SHP77 treated with DMSO at 0.1 percent for 48 hours (cell line): ENCODE results near the gene VWF.
"Not testable (repeated sequence)": the region's sequence is repeated elsewhere in the genome, so short reads cannot be mapped to it uniquely, and the experiment has no call there.

Source experiments
- DNase-seq: peaks from one replicate; lab custom pipeline; 2025; lab: John Stamatoyannopoulos, UW

Gene VWF

DNA sequence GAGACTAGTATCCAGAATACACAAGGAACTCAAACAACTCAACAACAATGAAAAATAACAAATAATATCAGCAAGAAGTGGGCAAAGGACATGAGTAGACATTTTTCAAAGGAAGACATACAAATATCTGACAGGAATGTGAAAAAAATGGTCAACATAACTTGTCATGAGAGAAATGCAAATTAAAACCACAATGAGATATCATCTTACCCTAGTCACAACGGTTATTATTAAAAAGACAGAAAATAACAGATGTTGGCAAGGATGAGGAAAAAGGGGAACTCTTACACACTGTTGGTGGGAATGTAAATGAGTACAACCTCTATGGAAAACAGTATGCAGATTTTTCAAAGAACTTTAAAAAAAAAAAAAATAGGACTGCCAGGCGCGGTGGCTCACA is 20.4 kb downstream of the VWF start:
- no peak for DNase-seq

DNA sequence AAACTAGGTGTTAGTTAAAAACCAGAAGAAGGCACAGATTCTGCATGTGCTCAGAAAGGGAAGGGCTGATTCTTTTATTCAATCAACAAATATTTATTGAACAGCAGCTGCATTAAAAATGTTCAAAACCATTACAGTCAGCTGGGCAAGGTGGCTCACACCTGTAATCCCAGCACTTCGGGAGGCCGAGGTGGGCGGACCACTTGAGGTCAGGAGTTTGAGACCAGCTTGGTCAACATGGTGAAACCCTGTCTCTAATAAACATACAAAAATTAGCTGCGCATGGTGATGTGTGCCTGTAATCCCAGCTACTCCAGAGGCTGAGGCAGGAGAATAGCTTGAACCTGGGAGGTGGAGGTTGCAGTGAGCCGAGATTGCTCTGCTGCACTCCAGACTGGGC is 22.4 kb downstream of the VWF start:
- DNase-seq = not testable (repeated sequence)

DNA sequence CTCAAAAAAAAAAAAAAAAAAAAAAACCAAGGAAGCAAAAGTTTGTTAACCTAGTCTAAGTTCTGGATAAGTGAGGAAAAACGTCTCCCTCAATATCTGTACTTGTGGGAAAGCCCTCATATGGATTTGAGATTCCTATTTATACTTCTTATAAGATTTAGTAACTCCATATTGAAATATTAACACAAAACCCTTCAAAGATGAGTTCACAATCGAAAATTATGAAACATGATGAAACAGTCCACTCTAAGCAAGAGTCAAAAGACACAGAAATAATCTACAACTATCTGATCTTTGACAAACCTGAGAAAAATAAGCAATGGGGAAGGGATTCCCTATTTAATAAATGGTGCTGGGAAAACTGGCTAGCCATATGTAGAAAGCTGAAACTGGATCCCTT is 25.2 kb downstream of the VWF start:
- no peak for DNase-seq

DNA sequence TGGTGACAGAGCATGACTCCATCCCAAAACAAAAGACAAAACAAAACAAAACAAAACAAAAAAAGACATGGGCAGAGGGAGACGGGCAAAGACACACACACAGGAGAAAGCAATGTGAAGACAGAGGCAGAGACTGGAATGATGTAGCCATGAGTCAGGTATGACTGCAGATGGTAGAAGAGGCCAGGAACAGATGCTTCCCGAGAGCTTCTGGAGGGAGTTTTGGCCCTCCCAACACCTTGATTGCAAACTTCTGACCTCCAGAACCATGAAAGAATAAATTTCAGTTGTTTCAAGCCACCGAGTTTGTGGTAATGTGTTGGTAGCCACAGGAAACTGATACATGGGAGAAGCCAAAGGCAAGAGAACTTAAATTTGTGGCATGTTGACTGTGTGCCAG is 27.1 kb downstream of the VWF start:
- DNase-seq = no peak

DNA sequence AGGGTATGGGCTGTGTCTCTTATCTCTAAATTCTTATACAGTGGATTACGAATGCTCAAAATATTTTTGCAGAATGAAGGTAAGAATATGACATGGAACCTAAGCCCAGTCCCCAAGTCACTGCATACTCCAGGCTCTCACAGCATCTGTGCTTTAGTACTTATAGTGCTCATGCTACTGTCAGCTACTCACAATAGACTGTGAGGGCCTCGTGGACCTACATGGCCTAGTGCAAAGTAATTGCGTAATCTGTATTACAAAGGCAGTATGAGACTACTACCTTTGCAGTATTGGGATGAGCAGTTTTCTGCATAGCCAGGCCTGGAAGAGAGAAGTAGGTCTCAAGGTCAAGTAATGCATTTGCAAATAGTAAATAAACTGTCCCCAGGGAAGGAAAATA is 27.9 kb downstream of the VWF start:
- no peak for DNase-seq

DNA sequence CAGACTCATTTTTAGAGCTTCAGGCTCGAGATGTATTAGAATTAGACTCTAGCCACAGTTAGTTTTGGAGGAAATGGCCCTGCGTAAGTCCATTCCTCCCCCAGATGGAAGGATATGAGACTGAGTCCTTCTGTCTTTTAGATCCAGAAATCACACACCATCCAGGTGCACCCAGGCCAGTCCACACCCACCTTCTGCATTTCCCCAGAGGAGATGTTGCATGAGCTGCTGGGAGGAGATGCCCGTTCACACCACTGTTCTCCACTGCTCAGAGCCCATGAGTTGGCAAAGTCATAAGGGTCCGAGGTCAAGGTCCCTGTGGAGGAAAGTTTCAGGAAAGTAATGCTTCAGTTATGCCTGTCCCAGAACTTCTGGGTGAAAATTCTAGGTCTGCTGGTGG is 29.2 kb downstream of the VWF start:
- DNase-seq = no peak

DNA sequence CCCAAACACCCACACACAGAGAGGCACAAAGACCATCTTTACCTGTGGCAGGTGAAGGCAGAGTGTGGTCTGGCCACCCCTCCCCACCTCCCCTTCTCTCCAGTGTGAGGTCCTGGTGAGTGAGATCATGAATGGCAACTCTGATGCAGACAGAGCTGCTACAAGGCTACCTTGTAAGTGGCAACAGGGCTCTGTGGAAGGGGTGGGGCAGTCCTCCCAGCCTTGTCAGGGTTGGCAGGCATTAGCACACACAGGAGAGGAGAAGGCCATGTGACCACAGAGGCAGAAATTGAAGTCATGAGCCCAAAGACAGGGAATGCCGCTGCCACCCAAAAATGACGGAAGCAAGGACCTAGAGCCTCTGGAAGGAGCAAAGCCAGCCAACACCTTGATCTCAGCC is 30.7 kb downstream of the VWF start:
- no peak for DNase-seq

DNA sequence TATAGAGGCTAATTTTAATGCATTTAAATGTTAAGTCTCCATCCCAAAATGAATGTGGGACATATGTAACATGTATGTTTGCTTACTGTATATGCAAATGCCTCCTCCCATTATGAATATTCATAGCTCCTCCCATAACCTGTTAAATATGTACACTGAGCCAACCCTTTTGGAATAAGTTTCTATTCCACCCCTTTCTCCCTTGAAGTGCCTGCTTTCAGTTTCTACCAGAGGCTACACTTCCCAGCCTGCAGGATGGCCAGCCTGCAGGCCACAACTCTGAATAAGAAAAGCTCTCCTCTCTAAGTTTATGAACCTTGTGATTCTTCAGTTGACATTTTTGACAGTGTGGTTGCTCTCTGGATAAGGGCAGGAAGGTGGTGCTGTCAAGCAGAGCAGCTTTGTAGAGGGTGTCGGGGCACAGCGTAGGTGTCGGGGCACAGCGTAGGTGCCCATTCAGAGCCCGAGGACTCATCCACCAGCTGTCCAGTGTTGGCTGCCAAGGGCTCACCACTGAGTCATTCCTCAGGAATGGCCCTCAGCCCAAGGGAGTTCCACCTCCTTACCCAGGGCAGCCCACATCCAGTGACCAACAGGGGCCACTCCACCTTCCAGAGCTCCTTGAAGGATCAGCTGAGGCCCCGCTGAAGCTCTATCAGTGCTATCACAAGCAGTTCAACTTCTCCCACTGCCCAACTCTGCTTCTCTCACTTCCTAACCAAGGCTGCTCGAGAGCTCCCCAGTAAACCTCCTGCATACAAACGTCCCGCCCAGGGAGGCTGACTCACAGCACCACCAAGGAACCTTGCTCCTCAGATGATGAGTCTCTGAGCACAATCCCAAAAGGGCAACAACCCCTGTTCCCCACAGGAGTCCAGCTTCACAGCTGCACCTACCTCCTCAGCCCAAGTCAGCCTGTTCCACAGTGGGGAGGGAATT is 31.4 kb downstream of the VWF start:
- no peak for DNase-seq

DNA sequence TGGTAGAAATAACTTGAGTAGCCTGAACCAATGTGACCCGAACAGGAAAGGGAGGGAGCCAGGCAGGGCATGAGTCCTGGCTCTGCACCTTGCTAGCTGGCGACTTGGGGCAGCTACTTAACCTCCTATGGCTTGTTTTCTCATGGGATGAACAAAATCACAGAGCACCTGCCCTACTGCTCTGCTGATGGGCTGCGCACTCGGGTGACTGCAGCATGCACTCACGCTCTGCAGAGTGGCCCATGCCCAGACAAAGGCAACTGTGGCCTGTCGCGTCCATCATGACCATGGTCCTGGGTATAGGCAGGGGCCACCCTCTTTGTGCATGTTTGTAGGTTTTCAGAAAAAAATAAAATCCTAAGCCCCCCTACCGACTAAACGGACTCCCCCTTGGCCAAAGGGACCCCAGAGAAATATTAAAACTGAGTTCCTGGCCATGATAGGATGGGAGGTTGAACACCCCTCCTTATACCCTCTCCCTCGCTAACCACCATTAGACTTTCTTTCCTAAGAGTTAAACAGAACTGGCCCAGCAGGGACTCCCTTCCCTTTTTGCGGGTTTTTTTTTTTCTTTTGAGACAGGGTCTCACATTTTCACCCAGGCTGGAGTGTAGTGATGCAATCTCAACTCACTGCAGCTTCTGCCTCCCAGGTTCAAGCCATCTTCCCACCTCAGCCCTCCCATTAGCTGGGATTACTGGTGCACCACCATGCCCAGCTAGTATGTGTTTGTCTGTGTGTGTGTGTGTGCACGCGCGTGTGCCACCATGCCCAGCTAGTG is 32.5 kb downstream of the VWF start:
- no peak for DNase-seq

DNA sequence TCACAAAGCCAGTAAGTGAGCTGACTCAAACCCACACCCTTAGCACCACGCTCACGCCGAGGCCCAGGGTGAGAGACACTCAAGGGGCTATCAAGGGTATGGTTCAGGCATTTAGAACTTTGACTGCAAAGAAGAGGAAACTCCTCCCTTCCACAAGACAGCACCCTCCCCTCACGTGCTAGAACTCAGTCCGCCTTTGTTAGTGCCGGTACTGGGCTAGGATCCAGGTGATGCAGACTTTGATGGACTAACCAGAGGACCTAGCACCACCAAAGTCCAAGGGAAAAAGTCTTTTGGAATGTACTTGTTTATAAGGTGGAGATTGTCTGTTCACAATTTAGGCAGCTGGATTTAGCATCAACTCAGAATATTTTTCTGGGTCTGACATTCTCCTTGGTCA is 33.7 kb downstream of the VWF start:
- no peak for DNase-seq

DNA sequence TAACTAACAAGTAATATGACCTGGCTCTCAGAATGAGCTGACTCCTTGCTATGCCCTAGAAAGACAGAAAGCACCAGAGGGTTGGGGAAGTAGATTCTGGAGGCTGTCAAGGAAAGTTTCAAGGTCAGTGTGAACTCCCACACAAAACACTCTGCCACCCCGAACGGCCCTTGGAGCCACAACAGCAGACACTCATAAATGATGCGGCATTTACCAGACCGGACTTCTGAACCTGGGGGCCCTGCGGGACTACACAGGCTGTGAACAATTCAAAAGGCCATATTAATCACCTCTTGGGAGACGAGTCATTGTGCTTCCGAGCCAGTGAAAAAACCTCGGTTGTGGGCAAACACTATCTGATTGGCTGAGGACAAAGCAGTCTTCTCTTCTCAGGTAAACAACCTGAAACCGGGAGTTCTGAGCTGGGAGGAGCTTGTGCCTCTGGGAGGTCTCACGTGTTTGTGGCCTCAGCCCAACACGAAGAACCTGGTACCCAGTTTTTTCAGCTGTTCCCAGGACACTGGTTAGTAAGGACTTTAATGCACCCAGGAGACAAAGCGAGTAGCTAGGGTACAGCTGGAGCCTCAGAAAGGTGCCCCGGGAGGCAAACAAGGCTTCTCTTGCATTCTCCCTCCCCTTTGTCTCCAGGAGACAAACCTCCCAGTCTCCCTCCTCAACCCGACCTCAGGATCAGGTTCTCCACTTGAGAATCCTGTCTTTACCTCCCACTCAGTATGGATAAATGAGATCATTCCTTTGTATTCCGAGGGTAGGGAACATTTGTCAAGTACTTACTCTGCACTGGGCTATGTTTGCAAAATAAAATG is 35.3 kb downstream of the VWF start:
- DNase-seq = no peak

DNA sequence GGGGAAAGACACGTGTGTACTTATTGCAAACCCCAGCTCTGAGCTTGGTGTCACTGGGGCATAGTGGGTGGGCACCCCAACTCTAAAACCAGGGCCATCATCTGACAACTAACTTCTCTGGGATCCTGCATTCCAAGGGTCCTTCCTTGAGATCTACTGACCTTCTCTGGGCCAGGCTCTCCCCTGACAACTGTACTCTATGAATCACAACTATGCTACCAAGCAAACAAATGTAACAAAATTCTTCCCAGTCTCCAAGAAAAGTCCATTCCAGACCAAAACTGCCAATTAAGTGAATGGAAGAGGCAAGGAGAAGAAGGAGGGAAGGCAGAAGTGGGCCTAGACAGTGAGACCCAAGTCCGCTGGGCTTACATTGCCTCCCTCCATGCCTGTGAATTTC is 38.2 kb downstream of the VWF start:
- no peak for DNase-seq

DNA sequence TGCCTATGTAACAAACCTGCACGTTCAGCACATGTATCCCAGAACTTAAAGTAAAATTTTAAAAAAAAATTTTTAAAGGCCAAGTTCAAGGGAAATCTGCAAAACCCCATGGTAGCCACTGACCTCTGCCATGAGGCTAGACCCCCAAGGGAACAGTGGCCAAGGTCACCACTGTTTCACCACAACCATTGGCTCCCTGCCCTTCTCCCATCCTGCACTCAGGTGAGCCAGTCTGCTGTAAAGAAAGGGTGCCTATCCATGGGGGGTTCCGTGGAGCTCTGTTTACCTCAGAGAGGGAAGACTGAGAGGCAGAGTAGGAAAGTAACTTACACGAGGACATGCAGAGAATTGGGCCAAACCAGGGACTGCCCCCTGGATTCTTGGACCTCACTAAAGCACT is 38.6 kb downstream of the VWF start:
- no peak for DNase-seq

DNA sequence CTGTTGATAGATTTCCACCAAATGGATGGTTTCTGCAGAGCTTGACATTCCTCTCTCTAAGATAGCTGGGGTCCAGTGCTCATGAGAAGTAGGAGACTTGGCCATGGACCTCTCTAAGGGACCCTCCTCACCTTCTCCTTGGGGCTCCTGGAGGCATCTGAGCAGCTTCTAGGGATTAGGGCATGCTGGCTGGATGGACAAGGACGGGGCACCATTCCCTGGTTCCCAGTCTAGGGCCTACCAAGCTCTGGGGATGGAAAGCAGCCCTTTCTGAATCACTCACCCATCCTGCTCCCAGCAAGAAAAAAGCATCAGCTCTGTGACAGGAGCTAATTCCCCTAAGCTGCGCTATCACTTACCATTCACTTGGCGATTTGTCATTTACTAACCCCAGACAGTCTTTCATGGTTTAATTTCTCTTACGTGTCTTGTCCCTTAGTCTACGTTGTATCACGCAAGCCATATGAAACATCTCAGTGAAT is 39.5 kb downstream of the VWF start:
- no peak for DNase-seq

DNA sequence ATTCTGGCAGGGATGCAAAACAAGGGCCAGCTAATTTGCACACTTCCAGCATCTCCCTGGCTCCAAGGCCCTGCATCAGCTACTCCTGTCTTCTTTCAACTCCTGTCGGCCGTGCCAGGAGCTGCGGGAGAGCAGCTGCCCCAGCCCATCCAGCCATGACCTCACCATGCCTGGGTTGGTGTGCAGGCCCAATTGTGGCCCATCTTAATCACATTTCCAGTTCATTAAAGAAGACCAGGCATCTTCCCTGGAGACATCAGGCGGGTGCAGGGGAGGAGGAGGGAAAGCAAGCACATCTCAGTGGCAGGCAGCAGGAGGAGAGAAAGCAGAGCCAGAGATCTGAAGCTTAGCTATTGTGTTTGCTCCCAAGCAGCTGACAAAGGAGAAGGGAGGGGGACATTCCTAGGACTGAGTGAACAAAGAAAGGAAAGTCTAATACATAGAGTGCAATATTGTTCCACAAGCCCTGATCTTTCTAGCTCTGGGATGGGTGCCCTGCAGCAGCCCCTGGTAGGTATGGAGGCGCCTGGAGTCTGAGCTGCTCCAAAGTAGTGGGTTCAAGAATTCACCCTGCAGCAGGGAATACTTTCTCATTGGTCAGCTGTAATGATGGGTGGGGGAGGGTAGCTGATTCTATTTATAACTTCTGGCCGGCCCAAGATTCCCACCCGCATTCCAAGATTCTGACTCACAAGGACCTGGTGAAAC is 40.1 kb downstream of the VWF start:
- DNase-seq = no peak

DNA sequence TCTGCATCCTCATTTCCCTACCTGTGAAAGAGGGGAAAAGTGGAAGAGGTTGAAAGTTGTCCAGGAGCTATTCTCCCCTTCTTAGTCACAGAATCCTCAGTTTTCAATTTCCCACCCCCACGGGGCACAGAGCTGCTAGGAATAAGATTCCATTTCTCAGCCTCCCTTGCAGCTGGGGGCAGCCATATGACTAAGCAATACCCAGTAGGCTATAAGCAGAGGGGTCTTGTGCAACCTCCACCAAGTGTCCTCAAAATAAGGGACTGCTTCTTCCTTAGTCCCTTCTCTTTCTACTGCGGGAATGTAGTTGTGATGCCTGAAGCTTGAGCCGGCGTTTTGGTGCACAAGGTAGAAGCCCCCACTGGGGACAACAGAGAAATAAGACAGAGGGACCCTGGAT is 40.9 kb downstream of the VWF start:
- no peak for DNase-seq

DNA sequence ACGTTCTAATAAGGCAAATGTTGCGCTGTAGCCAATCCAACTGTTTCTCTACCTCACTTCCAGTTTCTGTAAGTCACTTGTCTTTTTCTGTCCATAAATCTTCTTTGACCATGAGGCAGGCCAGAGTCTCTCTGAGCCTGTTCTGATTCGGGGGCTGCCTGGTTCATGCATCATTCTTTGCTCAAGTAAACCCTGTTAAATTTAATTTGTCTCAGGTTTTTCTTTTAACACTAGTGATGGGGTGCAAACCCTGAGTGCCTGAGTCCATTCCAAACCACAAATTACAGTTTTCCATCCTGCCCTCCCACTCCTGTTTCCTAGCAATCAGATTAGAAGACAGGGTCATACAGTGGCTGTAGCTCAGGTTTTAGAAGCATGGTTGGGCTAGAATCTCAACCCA is 41.9 kb downstream of the VWF start:
- no peak for DNase-seq

DNA sequence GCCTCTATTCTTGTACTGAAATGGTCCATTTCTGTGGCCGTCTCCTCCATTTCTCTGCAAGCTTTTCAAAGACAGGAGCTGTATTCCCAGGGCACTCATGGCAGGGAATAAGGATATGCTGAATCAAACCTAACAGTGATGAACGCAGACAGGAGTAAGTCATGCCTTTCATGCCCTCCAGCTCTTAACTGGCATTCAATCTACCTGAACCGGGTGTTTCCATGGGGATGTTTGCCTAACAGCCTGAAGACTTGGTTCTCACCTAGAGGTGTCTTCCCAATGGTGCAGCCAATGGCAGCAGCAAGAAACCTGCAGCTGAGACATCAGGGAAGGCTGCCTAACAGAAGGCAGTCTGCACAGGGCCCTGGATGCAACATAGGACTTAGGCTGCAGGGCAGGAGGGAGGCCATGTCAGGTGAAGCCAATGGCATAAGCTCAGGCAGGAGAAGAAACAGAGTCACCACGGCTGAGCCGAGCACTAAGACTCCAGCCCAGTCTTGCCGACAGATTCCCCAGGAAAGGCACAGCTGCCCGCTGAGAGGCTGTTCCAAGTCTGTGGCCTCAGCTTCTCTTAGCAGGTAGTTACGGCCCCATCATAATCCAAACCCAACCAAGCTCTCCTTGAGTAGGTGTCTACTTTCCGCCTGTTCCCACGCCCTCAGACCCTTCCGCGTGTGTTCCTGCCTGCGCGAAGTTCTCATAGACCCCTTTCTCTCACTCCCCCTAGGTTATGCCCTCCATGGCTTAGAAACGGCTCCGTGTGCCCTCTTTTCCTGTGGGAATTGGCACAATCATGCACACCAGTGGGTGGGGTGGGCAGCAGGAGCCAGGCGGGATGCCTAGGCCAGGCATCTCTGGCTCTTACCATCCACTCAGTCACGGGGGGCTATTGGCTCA is 44.1 kb downstream of the VWF start:
- DNase-seq = no peak

DNA sequence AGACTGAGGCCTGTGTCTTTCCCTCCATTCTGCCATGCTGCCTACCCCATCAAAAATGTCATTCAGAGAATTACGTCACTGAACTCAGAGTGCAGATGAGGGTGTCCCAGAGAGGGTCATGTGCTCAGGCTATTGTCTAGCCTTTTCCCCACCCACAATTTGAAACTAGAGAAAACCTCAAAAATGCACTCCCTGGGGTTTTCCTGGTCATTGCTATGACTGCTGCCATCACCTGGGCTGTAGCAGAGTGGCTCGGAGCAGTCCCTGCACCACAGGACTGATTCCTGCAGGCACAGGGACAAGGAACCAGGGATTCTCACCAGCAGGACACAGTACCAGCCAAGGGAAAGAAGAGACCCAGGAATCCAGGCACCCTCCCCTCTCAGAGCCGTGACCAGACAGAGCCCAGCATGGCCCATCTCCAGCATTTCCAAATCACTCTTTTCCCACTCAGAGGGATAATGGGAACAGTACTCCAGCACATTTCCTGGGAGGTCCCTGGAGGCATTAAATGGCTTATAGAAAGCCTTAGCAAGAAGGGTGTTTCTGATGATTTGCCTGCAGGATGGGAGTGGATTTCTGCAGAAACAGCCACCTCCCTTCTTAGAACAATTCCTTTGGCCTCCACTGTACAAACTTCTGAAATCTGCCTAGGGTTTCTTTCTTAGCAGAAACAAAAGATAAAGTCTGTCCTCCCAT is 45.9 kb downstream of the VWF start:
- DNase-seq = no peak

DNA sequence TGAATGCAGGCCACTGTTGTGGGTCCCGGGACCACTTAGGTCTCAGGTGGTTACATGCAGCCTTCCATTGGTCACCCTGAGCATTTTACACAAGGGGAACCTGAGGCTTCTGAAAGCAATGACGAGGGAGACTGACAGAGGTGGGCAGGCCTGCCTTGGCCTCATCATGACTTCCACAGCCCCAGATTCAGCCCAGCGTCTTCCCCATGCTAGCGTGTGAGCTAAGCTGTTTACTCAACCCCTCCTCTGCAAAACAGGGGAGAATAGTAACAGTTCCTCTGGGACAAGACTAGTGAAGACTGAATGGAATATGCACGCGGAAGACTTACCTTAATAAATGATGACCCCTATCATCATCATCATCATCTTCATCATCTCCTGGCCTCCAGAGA is 46.8 kb downstream of the VWF start:
- no peak for DNase-seq
